GM19099 (cell line): ENCODE measurements around the gene VGLL2.

ENCODE experiments used
- POLR2A ChIP-seq: IDR thresholded peaks from 3 replicates; pipeline ENCODE4 v1.6.1; 2011; ENCODE audit warnings: low read depth; ENCODE audit not compliant: insufficient read length; ENCODE audit errors: extremely low read depth

The VGLL2 gene

DNA sequence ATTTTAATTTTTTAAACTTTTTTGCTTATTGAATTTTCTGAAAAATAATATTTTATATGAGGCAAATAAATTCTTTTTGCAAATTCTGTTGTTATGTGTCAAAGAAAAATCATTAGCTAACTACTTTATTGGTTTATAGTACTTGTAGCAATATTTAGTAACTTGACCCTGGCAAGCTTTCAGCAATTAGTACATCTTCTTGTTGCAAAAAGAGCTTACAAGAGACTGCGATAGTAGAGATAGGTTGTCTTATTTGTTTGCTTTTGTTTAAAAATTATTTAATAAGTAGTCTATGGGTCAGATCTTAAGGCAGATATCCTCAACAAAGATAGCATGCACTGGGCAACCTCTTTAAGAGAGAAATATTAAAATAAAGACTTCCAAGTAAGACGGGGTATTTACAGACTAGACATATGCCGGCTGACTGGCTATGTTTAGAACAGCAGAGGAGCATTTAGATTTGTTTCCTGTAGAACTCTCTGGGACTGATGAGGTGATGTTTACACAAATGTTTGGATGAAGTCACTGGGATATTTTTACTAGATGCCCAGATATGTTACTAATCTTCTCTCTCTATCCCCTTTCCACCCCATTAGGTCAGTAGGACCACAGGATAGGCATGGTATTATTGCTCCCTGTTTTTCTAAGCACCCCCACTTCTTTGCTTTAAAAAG, 25.0 kb downstream of the VGLL2 start:
- no peak for TF ChIP-seq POLR2A

DNA sequence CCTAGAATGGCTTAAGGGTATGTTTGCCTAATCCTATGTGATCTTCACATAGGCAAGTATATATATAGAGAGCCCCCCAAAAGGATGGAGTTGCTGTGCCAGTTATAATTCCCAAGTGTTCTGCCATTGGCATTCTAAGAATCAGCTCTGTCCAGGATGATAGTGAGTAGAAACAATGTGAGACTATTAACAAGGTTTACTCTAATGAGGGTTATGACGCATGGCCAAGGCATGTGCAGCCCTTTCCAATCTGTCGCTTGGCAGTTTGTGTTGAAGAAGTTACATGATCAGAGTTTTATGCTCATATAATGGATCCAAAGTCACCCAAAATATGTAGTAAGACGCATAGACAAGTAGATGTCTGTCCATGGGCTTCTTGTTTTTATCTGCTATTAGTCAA, 33.6 kb downstream of the VGLL2 start:
- no peak for TF ChIP-seq POLR2A

DNA sequence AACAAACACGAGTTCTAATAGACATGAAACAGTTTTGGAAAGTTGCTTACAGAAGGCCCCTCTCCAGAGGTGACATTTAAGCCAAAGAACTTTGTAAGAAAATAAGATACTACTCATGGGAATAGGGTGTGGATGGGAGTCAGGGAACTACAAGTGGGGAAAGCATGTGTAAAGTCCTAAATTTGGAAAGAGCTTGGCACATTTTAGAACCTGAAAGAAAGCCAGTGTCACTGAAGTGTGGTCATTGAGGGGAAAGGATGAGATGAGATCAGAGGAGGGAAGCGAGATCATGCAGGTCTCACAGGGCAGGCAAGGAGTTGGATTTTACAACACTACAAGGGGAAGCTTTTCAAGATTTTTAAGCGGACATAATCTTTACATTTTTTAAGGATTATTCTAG, 38.0 kb downstream of the VGLL2 start:
- TF ChIP-seq POLR2A, result no peak

- no peak for TF ChIP-seq POLR2A
These were observed 39.1 kb downstream of the VGLL2 start for GRCh38 chr6:117304446-117304845.

- TF ChIP-seq POLR2A, result no peak
These were observed 41.0 kb downstream of the VGLL2 start for GRCh38 chr6:117306227-117306790.

- no peak for TF ChIP-seq POLR2A
These were observed 42.3 kb downstream of the VGLL2 start for GRCh38 chr6:117307655-117308054.

DNA sequence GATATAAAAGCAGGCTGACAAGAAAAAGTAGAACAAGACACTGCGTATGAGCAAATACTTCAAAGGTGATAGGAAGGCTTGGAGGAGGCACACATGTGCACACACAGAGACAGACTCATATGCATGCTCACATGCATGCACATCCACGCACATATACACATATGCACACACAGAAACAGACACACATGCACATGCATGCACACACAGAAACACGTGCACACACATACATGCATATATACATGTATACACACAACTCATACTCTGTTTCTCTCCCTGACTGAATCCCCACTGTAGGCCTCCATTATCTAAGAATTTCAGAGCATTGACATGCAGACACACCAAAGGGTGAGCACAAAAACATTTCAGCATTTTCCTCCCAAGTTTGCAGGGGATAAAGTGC, 43.7 kb downstream of the VGLL2 start:
- no peak for TF ChIP-seq POLR2A

GRCh38 chr6:117309611-117310010, 44.3 kb downstream of the VGLL2 start:
- no peak for TF ChIP-seq POLR2A

GRCh38 chr6:117311310-117311709, 46.0 kb downstream of the VGLL2 start:
- TF ChIP-seq POLR2A, result no peak

- TF ChIP-seq POLR2A, result no peak
These were observed 46.4 kb downstream of the VGLL2 start for GRCh38 chr6:117311726-117312125.

GRCh38 chr6:117317261-117317660, 51.9 kb downstream of the VGLL2 start:
- TF ChIP-seq POLR2A, result no peak
